ENCODE data around the gene MT1F.
"Not testable (repeated sequence)": the region's sequence is repeated elsewhere in the genome, so short reads cannot be mapped to it uniquely, and the experiment has no call there.

- TF ChIP-seq POLR2A, CTCF (IDR thresholded peaks at IDR 0.05): not testable (repeated sequence)
Observed at GRCh38 chr16:56672171-56672570, 14.4 kb downstream of the MT1F start.

Measured in right lobe of liver (tissue), 4 donors.